GM19099 (cell line): ENCODE data around the gene FAHD2B.
"Not testable (repeated sequence)": the region's sequence is repeated elsewhere in the genome, so short reads cannot be mapped to it uniquely, and the experiment has no call there.

Source experiments
- POLR2A ChIP-seq: IDR thresholded peaks from 3 replicates; pipeline ENCODE4 v1.6.1; 2011; ENCODE audit warnings: low read depth; ENCODE audit not compliant: insufficient read length; ENCODE audit errors: extremely low read depth

Gene FAHD2B, protein sequence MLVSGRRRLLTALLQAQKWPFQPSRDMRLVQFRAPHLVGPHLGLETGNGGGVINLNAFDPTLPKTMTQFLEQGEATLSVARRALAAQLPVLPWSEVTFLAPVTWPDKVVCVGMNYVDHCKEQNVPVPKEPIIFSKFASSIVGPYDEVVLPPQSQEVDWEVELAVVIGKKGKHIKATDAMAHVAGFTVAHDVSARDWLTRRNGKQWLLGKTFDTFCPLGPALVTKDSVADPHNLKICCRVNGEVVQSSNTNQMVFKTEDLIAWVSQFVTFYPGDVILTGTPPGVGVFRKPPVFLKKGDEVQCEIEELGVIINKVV

DNA sequence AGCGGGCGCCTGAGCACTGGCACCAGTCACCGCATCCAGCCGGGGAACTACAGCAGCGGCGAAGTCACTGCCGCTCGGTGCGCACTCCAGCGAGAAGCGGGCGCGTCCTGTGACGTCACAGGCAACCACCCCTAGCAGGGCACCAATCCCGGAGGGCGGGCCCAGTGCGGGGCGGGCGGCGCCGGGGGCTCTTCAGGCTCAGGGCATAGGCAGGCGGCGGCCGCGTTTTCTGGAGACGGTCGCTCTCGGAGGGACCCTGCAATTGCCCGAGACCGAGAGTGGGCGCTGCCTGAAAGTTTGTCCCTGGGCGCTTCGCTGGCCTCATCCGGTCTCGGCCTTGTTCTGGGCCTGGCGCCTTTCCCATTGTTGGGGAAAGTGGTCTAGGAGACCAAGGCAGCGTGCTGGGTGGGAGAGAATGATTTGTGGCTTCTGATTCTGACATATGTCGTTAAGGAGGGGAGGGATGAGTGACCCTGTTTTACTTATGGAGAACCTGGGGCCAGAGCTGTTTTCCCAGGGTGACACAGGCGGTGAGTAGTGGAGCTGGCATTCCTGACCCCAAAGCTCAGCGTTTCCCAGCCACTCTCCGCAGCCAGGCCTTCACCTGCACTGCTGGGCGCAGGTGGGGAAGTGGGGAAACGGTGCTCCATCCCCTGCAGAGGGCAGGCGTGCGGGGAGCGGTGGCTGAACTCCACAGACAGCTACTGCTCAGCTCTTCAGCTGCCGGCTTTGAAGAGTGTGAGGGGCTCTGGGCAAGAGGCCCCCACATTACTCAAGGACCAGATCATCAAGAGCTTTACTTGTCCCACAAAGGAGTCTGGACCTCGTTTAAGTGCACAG is at the start of gene FAHD2B:
TSS of gene FAHD2B (minus strand) at position 111 of the 840 bp plus-strand sequence. CDS start 3,176 bp downstream, outside the sequence.
- not testable (repeated sequence) for TF ChIP-seq POLR2A

DNA sequence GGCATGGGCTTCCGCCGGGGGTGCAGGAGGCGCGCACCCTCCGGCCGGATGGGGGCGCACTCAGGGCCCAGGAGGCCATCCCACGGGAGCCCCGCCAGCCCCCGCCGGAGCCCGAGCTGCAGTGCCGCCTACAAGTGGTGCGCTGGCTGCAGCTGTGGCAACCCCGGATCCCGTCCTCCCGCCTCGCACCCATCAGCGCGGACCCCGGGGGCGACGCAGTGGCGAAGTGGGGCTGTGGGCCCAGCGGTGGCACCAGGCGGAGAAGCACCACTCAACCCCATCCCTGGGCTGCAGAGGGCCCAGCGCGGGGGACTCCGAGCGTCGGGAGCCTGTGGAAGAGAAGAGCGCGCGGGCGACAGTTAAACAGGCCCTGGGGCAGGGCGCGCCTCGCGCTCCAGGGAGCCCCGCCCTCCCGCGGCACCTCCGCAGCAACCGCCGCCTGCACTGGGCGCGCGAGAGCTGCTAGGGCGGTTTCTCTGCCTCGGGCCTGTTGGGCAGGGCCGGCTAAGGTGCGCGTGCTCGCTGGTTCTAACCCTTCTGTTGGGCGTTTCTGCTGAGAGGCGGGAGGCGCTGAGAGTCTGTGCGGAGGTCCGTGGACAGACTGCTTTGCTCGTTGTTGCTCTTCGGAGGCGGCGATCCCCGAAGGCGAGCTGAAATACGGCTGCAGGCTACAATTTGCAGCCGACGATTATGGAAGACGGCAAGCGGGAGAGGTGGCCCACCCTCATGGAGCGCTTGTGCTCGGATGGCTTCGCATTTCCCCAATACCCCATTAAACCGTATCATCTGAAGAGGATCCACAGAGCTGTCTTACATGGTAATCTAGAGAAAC is 18.6 kb upstream of the FAHD2B start, which contains the start of gene ANKRD36:
TSS of gene ANKRD36 (plus strand) at position 104 of the 832 bp plus-strand sequence. CDS start at position 691, 587 bp downstream.
- peak; percentile 49 for TF ChIP-seq POLR2A

DNA sequence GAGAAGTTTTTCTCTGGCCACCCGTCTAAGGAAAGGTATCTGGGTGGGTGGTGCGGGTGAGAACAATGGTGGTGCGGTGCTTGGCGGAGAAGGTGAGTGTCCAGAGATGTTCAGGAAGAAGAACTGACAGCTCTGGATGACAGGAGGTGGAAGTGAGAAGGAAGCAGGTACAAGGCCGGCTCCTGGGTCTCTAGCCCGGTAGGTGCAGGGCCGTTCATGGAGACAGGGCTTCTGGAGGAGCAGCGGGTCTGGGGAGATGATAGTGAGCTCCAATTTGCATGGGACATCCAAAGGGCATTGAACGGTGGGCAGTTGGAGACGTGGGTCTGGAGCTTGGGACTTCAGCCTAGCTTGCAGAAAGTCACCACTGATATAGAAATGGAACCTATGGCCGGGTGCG is 979 bp upstream of the FAHD2B start:
- TF ChIP-seq POLR2A, result no peak

DNA sequence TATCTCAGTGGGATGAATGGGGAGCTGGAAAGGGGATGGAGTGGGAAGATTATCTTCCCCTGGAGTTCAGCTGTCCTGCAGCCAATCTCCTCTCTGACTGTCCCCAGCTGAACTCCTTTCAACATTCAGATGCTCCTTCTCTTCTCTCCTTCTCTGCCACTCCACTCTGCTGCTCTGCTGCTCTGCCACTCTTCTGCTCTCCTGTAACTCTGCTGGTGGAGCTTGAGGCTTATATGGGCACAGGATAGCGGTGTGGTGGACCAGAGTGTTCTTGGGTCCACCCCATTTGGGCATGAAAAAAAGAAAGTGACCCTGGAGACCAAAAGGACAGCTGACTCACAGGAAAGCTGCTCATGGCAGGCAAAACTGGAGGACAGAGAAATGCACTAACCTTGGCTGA is 26.6 kb downstream of the FAHD2B start:
- TF ChIP-seq POLR2A, result no peak

DNA sequence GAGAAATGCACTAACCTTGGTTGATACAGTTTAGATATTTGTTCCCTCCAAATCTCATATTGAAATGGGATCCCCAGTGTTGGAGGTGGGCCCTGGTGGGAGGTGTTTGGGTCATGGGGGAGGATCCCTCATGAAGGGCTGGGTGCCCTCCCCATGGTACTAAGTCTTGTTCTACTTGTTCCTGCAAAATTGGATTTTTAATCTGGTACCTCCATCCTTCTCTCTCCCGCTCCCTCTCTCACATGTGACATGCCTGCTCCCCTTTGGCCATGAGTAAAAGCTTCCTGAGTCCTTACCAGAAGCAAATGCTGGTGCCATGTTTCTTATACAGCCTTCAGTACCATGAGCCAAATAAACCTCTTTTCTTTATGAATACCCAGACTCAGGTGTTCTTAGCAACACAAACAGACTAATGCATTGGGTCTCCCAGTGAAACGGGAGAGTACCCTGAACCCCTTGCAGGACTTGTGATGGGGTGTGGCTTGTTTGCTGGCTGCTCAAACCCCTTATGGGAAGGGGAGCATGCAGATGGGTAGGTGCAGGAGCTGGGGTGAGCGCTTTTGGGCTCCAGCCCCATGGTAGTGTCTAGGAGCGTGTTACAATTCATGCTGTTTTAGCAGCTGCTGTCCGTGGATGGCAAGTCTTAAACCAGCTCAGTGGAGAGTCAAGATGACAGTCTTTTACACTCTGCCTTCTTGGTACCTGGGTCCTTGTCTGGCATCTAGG is 27.2 kb downstream of the FAHD2B start:
- TF ChIP-seq POLR2A, result no peak
